ENCODE measurements around the gene MUC22. TPM values are rescaled to one million over a fixed set of nuclear protein-coding genes. Genes with fewer than 3 reads are reported as not detected.

Gene MUC22
- total RNA-seq, 2 donors from 2014 or later = 0.17 TPM; not detected in 1

- TF ChIP-seq POLR2A (IDR thresholded peaks at IDR 0.05) (no peak), CTCF (IDR thresholded peaks at IDR 0.05) (no peak), POLR2AphosphoS5 (IDR thresholded peaks at IDR 0.05) (no peak)
- Histone ChIP-seq H3K36me3 (no peaks in the 10 kb centered on the region), H3K4me1 (replicated peaks) (no peaks in the 10 kb centered on the region), H3K27ac (no peak overlapping the region), H3K27me3 (replicated peaks; ENCODE audit: insufficient read depth) (no peaks in the 10 kb centered on the region), H3K9me3 (no peaks in the 10 kb centered on the region), H3K4me3 (no peak overlapping the region)
- DNase-seq (ENCODE audit: low spot score) = no peak
- WGBS = 84% methylated on average over 13 of the region's 13 CpGs
- intact Hi-C loops (cut with DNase I) = no loop called here
Observed at GRCh38 chr6:31001281-31001888, 8.9 kb upstream of the MUC22 start.

DNA sequence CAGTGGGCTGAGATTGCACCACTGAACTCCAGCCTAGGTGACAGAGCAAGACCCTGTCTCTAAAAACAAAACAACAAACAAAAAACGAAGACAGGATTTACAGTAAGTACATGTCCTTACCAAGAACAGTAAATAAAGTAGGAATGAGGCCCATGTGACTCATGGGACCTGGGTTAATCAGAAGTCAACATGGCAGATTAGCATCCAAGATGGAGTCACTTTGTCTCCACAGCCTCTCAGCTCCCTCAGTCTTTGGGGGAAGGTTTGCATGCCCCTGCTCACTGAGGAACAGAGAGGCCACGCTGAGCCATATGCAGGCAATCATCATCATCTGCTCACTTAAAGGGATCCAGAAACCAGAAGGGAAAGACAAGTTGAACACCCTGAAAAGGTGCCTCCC, 7.8 kb upstream of the MUC22 start:
- intact Hi-C loops (cut with DNase I) = no loop called here
- 53% methylated on average over 2 of the region's 2 CpGs for WGBS
- H3K4me1 ChIP-seq (replicated peaks) = no peaks in the 10 kb centered on the region
- no peaks in the 10 kb centered on the region for H3K9me3 ChIP-seq
- DNase-seq (ENCODE audit: low spot score) = no peak
- H3K27me3 ChIP-seq (replicated peaks; ENCODE audit: insufficient read depth) = no peaks in the 10 kb centered on the region
- no peak overlapping the region for H3K27ac ChIP-seq
- no peak overlapping the region for H3K4me3 ChIP-seq
- TF ChIP-seq POLR2A (IDR thresholded peaks at IDR 0.05) (no peak), CTCF (IDR thresholded peaks at IDR 0.05) (no peak), POLR2AphosphoS5 (IDR thresholded peaks at IDR 0.05) (no peak)
- H3K36me3 ChIP-seq = no peaks in the 10 kb centered on the region

DNA sequence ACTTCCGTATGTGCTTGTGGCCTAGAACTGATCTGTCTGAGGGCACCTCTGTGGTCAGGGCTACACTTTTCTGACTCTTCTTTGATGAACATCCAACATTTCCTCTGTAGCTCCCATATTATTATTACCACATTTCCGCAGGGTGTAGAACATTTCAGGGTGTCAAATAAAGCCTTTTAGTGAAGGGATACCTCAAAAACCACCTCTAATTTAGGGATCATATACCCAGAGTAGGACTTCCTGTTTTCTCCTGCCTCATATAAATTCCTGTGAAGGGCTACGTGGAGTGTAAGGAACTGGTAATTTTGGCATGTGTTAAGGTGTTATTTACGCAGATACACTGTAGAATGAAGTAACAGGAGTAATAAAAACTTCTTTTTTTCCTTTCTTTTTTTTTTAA, 5.5 kb upstream of the MUC22 start:
- Histone ChIP-seq H3K36me3 (no peaks in the 10 kb centered on the region), H3K27ac (no peak overlapping the region), H3K9me3 (no peaks in the 10 kb centered on the region), H3K4me1 (replicated peaks) (no peaks in the 10 kb centered on the region), H3K27me3 (replicated peaks; ENCODE audit: insufficient read depth) (no peaks in the 10 kb centered on the region), H3K4me3 (no peak overlapping the region)
- DNase-seq (ENCODE audit: low spot score) = no peak
- TF ChIP-seq CTCF (IDR thresholded peaks at IDR 0.05) (no peak), POLR2AphosphoS5 (IDR thresholded peaks at IDR 0.05) (no peak), POLR2A (IDR thresholded peaks at IDR 0.05) (no peak)
- intact Hi-C loops (cut with DNase I) = no loop called here
- 60% methylated on average over 4 of the region's 4 CpGs for WGBS

- DNase-seq (ENCODE audit: low spot score) = no peak
- Histone ChIP-seq H3K4me3 (no peak overlapping the region), H3K27ac (no peak overlapping the region), H3K27me3 (replicated peaks; ENCODE audit: insufficient read depth) (no peaks in the 10 kb centered on the region), H3K36me3 (no peaks in the 10 kb centered on the region), H3K4me1 (replicated peaks) (no peaks in the 10 kb centered on the region), H3K9me3 (no peaks in the 10 kb centered on the region)
- TF ChIP-seq CTCF (IDR thresholded peaks at IDR 0.05) = no peak
- TF ChIP-seq POLR2A (IDR thresholded peaks at IDR 0.05) = no peak
- TF ChIP-seq POLR2AphosphoS5 (IDR thresholded peaks at IDR 0.05) = no peak
- 82% methylated on average over 9 of the region's 9 CpGs for WGBS
- intact Hi-C loops (cut with DNase I) = no loop called here
Observed at GRCh38 chr6:31005249-31006020, 4.8 kb upstream of the MUC22 start.

DNA sequence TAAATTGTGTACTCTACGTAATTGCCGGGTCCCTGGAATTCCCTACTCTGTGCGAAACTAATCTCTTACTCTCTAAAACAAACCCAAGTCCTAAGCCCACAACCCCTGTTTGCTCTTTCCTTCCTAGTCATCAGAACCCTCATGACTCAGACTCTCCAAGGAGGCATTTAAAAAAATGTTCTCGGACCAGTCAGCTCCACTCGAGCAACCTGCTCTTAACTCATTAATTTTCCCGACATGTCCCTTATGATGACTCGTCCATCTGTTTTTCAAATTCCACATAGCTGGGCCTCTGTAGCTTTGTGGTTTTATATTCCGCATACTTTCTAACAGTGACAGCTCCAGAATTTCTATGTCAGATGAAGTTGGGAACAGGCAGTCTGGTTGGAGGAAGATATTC, 2.6 kb upstream of the MUC22 start:
- H3K9me3 ChIP-seq = no peaks in the 10 kb centered on the region
- no peak for TF ChIP-seq POLR2AphosphoS5 (IDR thresholded peaks at IDR 0.05)
- TF ChIP-seq POLR2A (IDR thresholded peaks at IDR 0.05) = no peak
- no peak for TF ChIP-seq CTCF (IDR thresholded peaks at IDR 0.05)
- no peak overlapping the region for H3K27ac ChIP-seq
- no peak for DNase-seq (ENCODE audit: low spot score)
- intact Hi-C loops (cut with DNase I) = no loop called here
- no peaks in the 10 kb centered on the region for H3K36me3 ChIP-seq
- H3K4me3 ChIP-seq = no peak overlapping the region
- H3K4me1 ChIP-seq (replicated peaks) = no peaks in the 10 kb centered on the region
- no peaks in the 10 kb centered on the region for H3K27me3 ChIP-seq (replicated peaks; ENCODE audit: insufficient read depth)
- WGBS = 41% methylated on average over 8 of the region's 8 CpGs
